MM.1S (cell line): Measurements from ENCODE around the gene MMS22L.

Source experiments
- EZH2 ChIP-seq: fragments of 300-600 bp; sonication (generic); optimal IDR thresholded peaks from 2 replicates; pipeline ENCODE3; 2017; ENCODE audit warnings: low read depth, mild to moderate bottlenecking, antibody characterized with exemption, low read length, mixed read lengths
- EZH2phosphoT487 ChIP-seq: fragments of 300-600 bp; sonication (generic); IDR thresholded peaks from 2 replicates; pipeline ENCODE4 v1.6.1; 2018; ENCODE audit warnings: antibody characterized with exemption, low read length
- TF ChIP-seq, protein P1 (sequence below): fragments of 300-600 bp; sonication (generic); IDR thresholded peaks from 2 replicates; pipeline ENCODE4 v1.5.1; 2016; ENCODE audit warnings: antibody characterized with exemption, low read length, mixed read lengths

DNA sequence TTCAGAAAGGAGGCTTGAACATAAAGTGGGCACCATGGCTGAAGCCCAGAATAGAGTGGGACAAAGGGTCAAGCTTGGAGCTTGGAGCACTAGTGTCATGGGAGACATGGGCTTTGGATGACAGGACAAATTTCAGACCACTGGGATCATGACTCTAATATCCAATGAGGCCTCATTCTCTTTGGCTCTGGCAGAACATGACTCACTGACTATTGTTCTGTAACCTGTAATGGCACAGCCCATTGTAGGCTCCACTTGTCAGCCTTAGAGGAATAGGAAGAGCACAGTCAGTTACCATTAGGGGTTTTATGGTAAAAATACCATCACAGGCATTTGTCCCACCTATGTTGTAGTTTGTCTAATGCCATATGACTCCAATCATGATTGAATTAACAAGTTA is 34.0 kb upstream of the MMS22L start:
- TF ChIP-seq, protein P1, sequence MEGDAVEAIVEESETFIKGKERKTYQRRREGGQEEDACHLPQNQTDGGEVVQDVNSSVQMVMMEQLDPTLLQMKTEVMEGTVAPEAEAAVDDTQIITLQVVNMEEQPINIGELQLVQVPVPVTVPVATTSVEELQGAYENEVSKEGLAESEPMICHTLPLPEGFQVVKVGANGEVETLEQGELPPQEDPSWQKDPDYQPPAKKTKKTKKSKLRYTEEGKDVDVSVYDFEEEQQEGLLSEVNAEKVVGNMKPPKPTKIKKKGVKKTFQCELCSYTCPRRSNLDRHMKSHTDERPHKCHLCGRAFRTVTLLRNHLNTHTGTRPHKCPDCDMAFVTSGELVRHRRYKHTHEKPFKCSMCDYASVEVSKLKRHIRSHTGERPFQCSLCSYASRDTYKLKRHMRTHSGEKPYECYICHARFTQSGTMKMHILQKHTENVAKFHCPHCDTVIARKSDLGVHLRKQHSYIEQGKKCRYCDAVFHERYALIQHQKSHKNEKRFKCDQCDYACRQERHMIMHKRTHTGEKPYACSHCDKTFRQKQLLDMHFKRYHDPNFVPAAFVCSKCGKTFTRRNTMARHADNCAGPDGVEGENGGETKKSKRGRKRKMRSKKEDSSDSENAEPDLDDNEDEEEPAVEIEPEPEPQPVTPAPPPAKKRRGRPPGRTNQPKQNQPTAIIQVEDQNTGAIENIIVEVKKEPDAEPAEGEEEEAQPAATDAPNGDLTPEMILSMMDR, result no peak
- TF ChIP-seq EZH2 (no peak), EZH2phosphoT487 (no peak)
